WTC11 (cell line): ENCODE measurements around the gene CDH18. TPM values are rescaled to one million over a fixed set of nuclear protein-coding genes. Genes with fewer than 3 reads are reported as not detected.
A peak's percentile ranks its signal among the peaks of the same experiment; 100 is the strongest.

Source experiments
- ATAC-seq: fragments of 200-7000 bp; cut with Tn5 transposase; 2 replicates; pipeline ENCODE4 v1.10.0; 2021; ENCODE audit warnings: mild to moderate bottlenecking, moderate library complexity
- CTCF ChIA-PET: fragments of 300-600 bp; sonication (Branson Sonifier 250); formaldehyde crosslinking; loops from one replicate; lab custom pipeline; 2021; ENCODE audit warnings: antibody characterized with exemption; lab: Charles Lee
- POLR2A ChIA-PET: fragments of 350-600 bp; sonication (Branson Sonifier 250); formaldehyde crosslinking; loops from one replicate; lab custom pipeline; 2021; ENCODE audit warnings: antibody characterized with exemption; lab: Charles Lee
- DNase-seq: peaks from one replicate; pipeline ENCODE4 v3.0.0; 2021; ENCODE audit warnings: low spot score
- H3K27ac Mint-ChIP-seq: 2 replicates; pipeline ENCODE4 v1.8.0; 2021; ENCODE audit warnings: mixed read lengths
- H3K27me3 Mint-ChIP-seq: 2 replicates; pipeline ENCODE4 v1.8.0; 2021; ENCODE audit warnings: low read depth, mild to moderate bottlenecking, moderate library complexity, mixed read lengths
- H3K36me3 Mint-ChIP-seq: 2 replicates; pipeline ENCODE4 v1.8.0; 2021; ENCODE audit warnings: mixed read lengths
- H3K4me1 Mint-ChIP-seq: 2 replicates; pipeline ENCODE4 v1.8.0; 2022; ENCODE audit warnings: mixed read lengths
- H3K4me3 Mint-ChIP-seq: 2 replicates; pipeline ENCODE4 v1.8.0; 2021; ENCODE audit warnings: mild to moderate bottlenecking, moderate library complexity, mixed read lengths
- H3K9me3 Mint-ChIP-seq: 2 replicates; pipeline ENCODE4 v1.8.0; 2021; ENCODE audit warnings: mixed read lengths
- ATF6 ChIP-seq: sonication (generic); formaldehyde crosslinking; IDR thresholded peaks from 2 replicates; pipeline ENCODE4 v1.8.1; 2023; ENCODE audit warnings: mild to moderate bottlenecking, missing genetic modification reagents
- CREB1 ChIP-seq: sonication (generic); formaldehyde crosslinking; IDR thresholded peaks from 2 replicates; pipeline ENCODE4 v1.8.0; 2023; ENCODE audit warnings: mild to moderate bottlenecking, missing genetic modification reagents
- CTCF ChIP-seq: fragments of 200-600 bp; IDR thresholded peaks from 2 replicates; pipeline ENCODE4 v1.8.0; 2022; ENCODE audit warnings: antibody characterized with exemption
- ELF4 ChIP-seq: sonication (generic); formaldehyde crosslinking; IDR thresholded peaks from 2 replicates; pipeline ENCODE4 v1.8.1; 2022; ENCODE audit warnings: low read depth, mild to moderate bottlenecking, moderate library complexity, missing genetic modification reagents
- FOXK1 ChIP-seq: sonication (generic); formaldehyde crosslinking; IDR thresholded peaks from 2 replicates; pipeline ENCODE4 v1.8.0; 2022; ENCODE audit warnings: mild to moderate bottlenecking, moderate library complexity, missing genetic modification reagents
- FOXP1 ChIP-seq: sonication (generic); formaldehyde crosslinking; IDR thresholded peaks from 2 replicates; pipeline ENCODE4 v1.8.0; 2022; ENCODE audit warnings: missing genetic modification reagents, mild to moderate bottlenecking, moderate library complexity, borderline replicate concordance
- GABPB1 ChIP-seq: sonication (generic); formaldehyde crosslinking; IDR thresholded peaks from 2 replicates; pipeline ENCODE4 v1.8.1; 2023; ENCODE audit warnings: mild to moderate bottlenecking, missing genetic modification reagents
- GTF2I ChIP-seq: fragments of 250-450 bp; sonication (Bioruptor Pico); conservative IDR thresholded peaks from 2 replicates; pipeline ENCODE4 v1.4.0; 2021; ENCODE audit warnings: mild to moderate bottlenecking
- IRF2 ChIP-seq: sonication (generic); formaldehyde crosslinking; IDR thresholded peaks from 2 replicates; pipeline ENCODE4 v1.8.0; 2022; ENCODE audit warnings: low read depth, missing genetic modification reagents, borderline replicate concordance
- MAX ChIP-seq: sonication (generic); formaldehyde crosslinking; IDR thresholded peaks from 2 replicates; pipeline ENCODE4 v1.8.0; 2022; ENCODE audit warnings: mild to moderate bottlenecking, missing genetic modification reagents
- NFE2L1 ChIP-seq: sonication (generic); formaldehyde crosslinking; IDR thresholded peaks from 2 replicates; pipeline ENCODE4 v1.8.1; 2023; ENCODE audit warnings: missing genetic modification reagents
- NR2C2 ChIP-seq: sonication (generic); formaldehyde crosslinking; IDR thresholded peaks from 2 replicates; pipeline ENCODE4 v1.8.0; 2022; ENCODE audit warnings: mild to moderate bottlenecking, missing genetic modification reagents
- SMAD4 ChIP-seq: sonication (generic); formaldehyde crosslinking; IDR thresholded peaks from 2 replicates; pipeline ENCODE4 v1.8.0; 2022; ENCODE audit warnings: mild to moderate bottlenecking, missing genetic modification reagents
- SOX15 ChIP-seq: fragments of 250-450 bp; sonication (Bioruptor Pico); IDR thresholded peaks from 2 replicates; pipeline ENCODE4 v1.9.0; 2021; ENCODE audit warnings: mild to moderate bottlenecking
- STAT6 ChIP-seq: sonication (generic); formaldehyde crosslinking; conservative IDR thresholded peaks from 2 replicates; pipeline ENCODE4 v1.8.1; 2023; ENCODE audit warnings: mild to moderate bottlenecking, low read depth, missing genetic modification reagents, moderate library complexity
- USF1 ChIP-seq: sonication (generic); formaldehyde crosslinking; IDR thresholded peaks from 2 replicates; pipeline ENCODE4 v1.8.0; 2022; ENCODE audit warnings: mild to moderate bottlenecking, missing genetic modification reagents
- ZBTB21 ChIP-seq: sonication (generic); formaldehyde crosslinking; IDR thresholded peaks from 2 replicates; pipeline ENCODE4 v1.8.1; 2023; ENCODE audit warnings: mild to moderate bottlenecking, missing genetic modification reagents, borderline replicate concordance
- ZNF219 ChIP-seq: sonication (generic); formaldehyde crosslinking; IDR thresholded peaks from 2 replicates; pipeline ENCODE4 v1.8.0; 2023; ENCODE audit warnings: missing genetic modification reagents, mild to moderate bottlenecking, borderline replicate concordance
- ZNF232 ChIP-seq: sonication (generic); formaldehyde crosslinking; IDR thresholded peaks from 2 replicates; pipeline ENCODE4 v1.8.0; 2022; ENCODE audit warnings: mild to moderate bottlenecking, missing genetic modification reagents
- ZNF317 ChIP-seq: sonication (generic); formaldehyde crosslinking; IDR thresholded peaks from 2 replicates; pipeline ENCODE4 v1.8.1; 2023; ENCODE audit warnings: low read depth, mild to moderate bottlenecking, moderate library complexity, missing genetic modification reagents, borderline replicate concordance
- ZNF416 ChIP-seq: fragments of 250-450 bp; sonication (Bioruptor Pico); IDR thresholded peaks from 2 replicates; pipeline ENCODE4 v1.9.0; 2021; ENCODE audit warnings: mild to moderate bottlenecking, inconsistent platforms
- ZNF423 ChIP-seq: fragments of 250-450 bp; sonication (Bioruptor Pico); IDR thresholded peaks from 2 replicates; pipeline ENCODE4 v2.1.2; 2022; ENCODE audit warnings: mild to moderate bottlenecking, moderate library complexity
- ZNF425 ChIP-seq: fragments of 250-450 bp; sonication (Bioruptor Pico); conservative IDR thresholded peaks from 2 replicates; pipeline ENCODE4 v1.9.0; 2021; ENCODE audit warnings: mild to moderate bottlenecking
- ZNF671 ChIP-seq: fragments of 250-450 bp; sonication (Bioruptor Pico); IDR thresholded peaks from 2 replicates; pipeline ENCODE4 v1.8.0; 2021; ENCODE audit warnings: mild to moderate bottlenecking
- ZSCAN18 ChIP-seq: fragments of 250-450 bp; sonication (Bioruptor Pico); IDR thresholded peaks from 2 replicates; pipeline ENCODE4 v2.1.2; 2022; ENCODE audit warnings: mild to moderate bottlenecking, moderate library complexity
- total RNA-seq: library from RNA; stranded (reverse); gene quantifications from 3 replicates; pipeline ENCODE4 v1.2.3, GENCODE V29; 2021

The CDH18 gene
- total RNA-seq, 1 experiment from 2014 or later = 0.24 TPM

- no peak for ATAC-seq
- Mint-ChIP-seq H3K27ac (peak overlapping the region; percentile 4; the same call in 1 of the 2 replicates), H3K4me1 (no peaks in the 10 kb centered on the region), H3K9me3 (no peaks in the 10 kb centered on the region), H3K36me3 (no peaks in the 10 kb centered on the region), H3K4me3 (no peak overlapping the region), H3K27me3 (no peaks in the 10 kb centered on the region)
- DNase-seq = no peak
- POLR2A ChIA-PET = no interaction called here
- TF ChIP-seq FOXP1 (CRISPR knock-in tag) = no peak
- no peak for TF ChIP-seq FOXK1 (CRISPR knock-in tag)
- TF ChIP-seq ZNF232 (CRISPR knock-in tag) = no peak
- no peak for TF ChIP-seq ZNF219
- no peak for TF ChIP-seq SOX15 (CRISPR knock-in tag)
- no peak for TF ChIP-seq IRF2 (CRISPR knock-in tag)
- no peak for TF ChIP-seq CREB1
- TF ChIP-seq USF1 = no peak
- TF ChIP-seq ZNF671 = no peak
- TF ChIP-seq NFE2L1 (CRISPR knock-in tag) = no peak
- TF ChIP-seq ZBTB21 (CRISPR knock-in tag) = no peak
- TF ChIP-seq ELF4 (CRISPR knock-in tag) = no peak
- no peak for TF ChIP-seq GABPB1 (CRISPR knock-in tag)
- TF ChIP-seq ZNF425 (CRISPR knock-in tag) = no peak
- TF ChIP-seq MAX = no peak
- TF ChIP-seq SMAD4 (CRISPR knock-in tag) = no peak
- CTCF ChIA-PET = no interaction called here
Observed at GRCh38 chr5:19498852-19499251, 489.1 kb downstream of the CDH18 start.

- Mint-ChIP-seq H3K9me3 (no peaks in the 10 kb centered on the region), H3K4me1 (no peaks in the 10 kb centered on the region), H3K36me3 (no peaks in the 10 kb centered on the region), H3K4me3 (no peak overlapping the region), H3K27ac (no peak overlapping the region), H3K27me3 (no peaks in the 10 kb centered on the region)
- CTCF ChIA-PET = no interaction called here
- ATAC-seq = no peak
- POLR2A ChIA-PET = interaction anchor here (0.7 kb wide), 1 partner anchor 9 kb away, joined by 3 read pairs; no protein-coding TSS in a partner anchor
- no peak for DNase-seq
- TF ChIP-seq STAT6 (CRISPR knock-in tag) = no peak
- TF ChIP-seq ZSCAN18 (CRISPR knock-in tag) = no peak
- no peak for TF ChIP-seq ATF6 (CRISPR knock-in tag)
- TF ChIP-seq FOXP1 (CRISPR knock-in tag) = no peak
- no peak for TF ChIP-seq ZNF423 (CRISPR knock-in tag)
- TF ChIP-seq GTF2I (CRISPR knock-in tag) = no peak
- TF ChIP-seq ZNF317 (CRISPR knock-in tag) = no peak
- no peak for TF ChIP-seq ZNF416 (CRISPR knock-in tag)
- TF ChIP-seq NR2C2 (CRISPR knock-in tag) = no peak
- no peak for TF ChIP-seq CTCF
- no peak for TF ChIP-seq CREB1
Observed at GRCh38 chr5:19497229-19497815, 490.7 kb downstream of the CDH18 start.
